ENCODE measurements around the gene HABP4.

GRCh38 chr9:96467784-96468183 lies 17.8 kb downstream of the HABP4 start:
- no peak for TF ChIP-seq GATA2 (IDR thresholded peaks at IDR 0.05; ENCODE audit: low read depth, low read length)
- no peak for TF ChIP-seq GATA3 (IDR thresholded peaks at IDR 0.05; ENCODE audit: low read depth, low read length)

All from SH-SY5Y (cell line).